A549 treated with DMSO at 1 μM for 4 hours (cell line): ENCODE results near the gene SPINDOC. TPM values are rescaled to one million over a fixed set of nuclear protein-coding genes. Genes with fewer than 3 reads are reported as not detected.

ENCODE experiments used
- total RNA-seq: library from RNA; stranded (reverse); fragments of 200-300 nt; extraction: Qiagen RNA extraction; gene quantifications from 5 replicates; pipeline ENCODE4 v1.2.3, GENCODE V29; 2022; ENCODE audit warnings: low read depth

SPINDOC gene
- 37.9 to 55.3 TPM (median 54.7 TPM) in 5 replicates for total RNA-seq

GRCh38 chr11:63813035-63813562 is at the start of gene SPINDOC:
Gene SPINDOC (plus strand): TSS chr11:63813456. CDS start chr11:63813687, 231 bp downstream.

GRCh38 chr11:63768237-63769041 is 44.8 kb upstream of the SPINDOC start, which contains the start of gene ZFTA:
Gene ZFTA (minus strand): TSS chr11:63768775. CDS start chr11:63768622, 153 bp downstream.

GRCh38 chr11:63838678-63839507 is 25.6 kb downstream of the SPINDOC start, which contains the start of gene MARK2:
Gene MARK2 (plus strand): TSS chr11:63839110. CDS start chr11:63839507, 397 bp downstream.

Other genes starting within 250 kb of the SPINDOC start
- gene PLAAT3, start 199.0 kb upstream of the SPINDOC start, total RNA-seq, result 40.3 to 57.1 TPM (median 49.3 TPM) in 5 replicates
- 30.5 to 39.8 TPM (median 36.5 TPM) in 5 replicates for gene ATL3, start 142.1 kb upstream of the SPINDOC start, total RNA-seq
- 101 to 116 TPM (median 105 TPM) in 5 replicates for gene RTN3, start 132.0 kb upstream of the SPINDOC start, total RNA-seq
- 5.6 to 7.1 TPM (median 6.3 TPM) in 5 replicates for gene ZFTA, start 44.7 kb upstream of the SPINDOC start, total RNA-seq
- 22.4 to 27.4 TPM (median 26.6 TPM) in 5 replicates for gene MARK2, start 25.7 kb downstream of the SPINDOC start, total RNA-seq
- gene RCOR2, start 103.7 kb downstream of the SPINDOC start, total RNA-seq, result 0.96 to 1.3 TPM (median 1.00 TPM) in 5 replicates
- 13.5 to 20.0 TPM (median 17.0 TPM) in 5 replicates for gene NAA40, start 125.5 kb downstream of the SPINDOC start, total RNA-seq
- 754 to 1,077 TPM (median 943 TPM) in 5 replicates for gene COX8A, start 161.2 kb downstream of the SPINDOC start, total RNA-seq
- 109 to 130 TPM (median 119 TPM) in 5 replicates for gene OTUB1, start 173.0 kb downstream of the SPINDOC start, total RNA-seq
- 0.07 to 0.08 TPM (median 0.08 TPM) in 4 of 5 replicates, not detected in the other for gene FLRT1, start 222.5 kb downstream of the SPINDOC start, total RNA-seq